A549 (cell line): ENCODE data around the gene SIK3. TPM values are rescaled to one million over a fixed set of nuclear protein-coding genes. Genes with fewer than 3 reads are reported as not detected.

ENCODE experiments used
- ATAC-seq, 2 experiments: fragments of 200-7000 bp in 1 of 2; fragments of >200 bp in 1 of 2; cut with Nextera tagmentation in 1 of 2; cut with Tn5 transposase in 1 of 2; 3 replicates each; pipeline versions ENCODE4 v1.8.0 to v1.9.1; 2018 to 2020; ENCODE audit warnings: mild to moderate bottlenecking in 1 of 2, moderate library complexity in 1 of 2
- CTCF ChIA-PET: fragments of 300-600 bp; sonication (Branson Sonifier 250); formaldehyde crosslinking; extraction: SDS; loops from one replicate; lab custom pipeline; 2021; ENCODE audit warnings: antibody characterized with exemption, inconsistent platforms; lab: Yijun Ruan, JAX
- POLR2A ChIA-PET: fragments of 350-600 bp; formaldehyde crosslinking; extraction: SDS; loops from one replicate; lab custom pipeline; 2021; ENCODE audit warnings: antibody characterized with exemption, inconsistent platforms; lab: Yijun Ruan, JAX
- DNase-seq, 2 experiments: peaks; one replicate each; pipeline versions ENCODE4 v3.0.0 to v3.0.0-alpha.2; 2011 to 2016; ENCODE audit warnings: low read depth in 1 of 2, low spot score in 1 of 2
- FAIRE-seq: peaks from 2 replicates; lab custom pipeline; 2011; peaks lifted over from hg19 to GRCh38; lab: Jason Lieb, UNC
- H3K27ac ChIP-seq, 2 experiments: fragments of >200 bp; sonication (Bioruptor Twin); formaldehyde crosslinking; 3 replicates each; pipeline ENCODE4 v1.5.1; 2016 to 2017
- H3K4me1 ChIP-seq: fragments of >200 bp; sonication (Bioruptor Twin); formaldehyde crosslinking; 3 replicates; pipeline ENCODE4 v1.6.1; 2016
- H3K4me2 ChIP-seq: fragments of >200 bp; sonication (Bioruptor Twin); formaldehyde crosslinking; 3 replicates; pipeline ENCODE4 v1.6.1; 2016
- H3K4me3 ChIP-seq: fragments of >200 bp; sonication (Bioruptor Twin); formaldehyde crosslinking; 3 replicates; pipeline ENCODE4 v1.5.1; 2016
- H3K9me3 ChIP-seq: fragments of >200 bp; sonication (Bioruptor Twin); formaldehyde crosslinking; 3 replicates; pipeline ENCODE4 v1.6.1; 2016
- CHD2 ChIP-seq: fragments of 150-350 bp; IDR thresholded peaks from 2 replicates; pipeline ENCODE4 v1.6.1; 2014; ENCODE audit warnings: low read length; ENCODE audit not compliant: partially characterized antibody
- CHD4 ChIP-seq: fragments of 200-600 bp; sonication (generic); IDR thresholded peaks from 2 replicates; pipeline ENCODE4 v1.6.1; 2016; ENCODE audit warnings: antibody characterized with exemption, mild to moderate bottlenecking, borderline replicate concordance
- CTCF ChIP-seq: fragments of >200 bp; sonication (Bioruptor Twin); formaldehyde crosslinking; IDR thresholded peaks from 3 replicates; pipeline ENCODE4 v1.5.1; 2016
- E2F6 ChIP-seq: IDR thresholded peaks from 2 replicates; pipeline ENCODE4 v1.6.1; 2012; ENCODE audit warnings: low read depth, borderline replicate concordance
- EHF ChIP-seq: fragments of 250-450 bp; sonication (Bioruptor Pico); IDR thresholded peaks from 2 replicates; pipeline ENCODE4 v1.5.0; 2020; ENCODE audit warnings: mild to moderate bottlenecking
- EHMT2 ChIP-seq: fragments of 200-600 bp; sonication (generic); IDR thresholded peaks from 2 replicates; pipeline ENCODE4 v1.6.1; 2016; ENCODE audit warnings: antibody characterized with exemption, low read depth, mild to moderate bottlenecking, moderate library complexity
- ESRRA ChIP-seq: fragments of 150-350 bp; IDR thresholded peaks from 2 replicates; pipeline ENCODE4 v1.6.1; 2014; ENCODE audit warnings: mild to moderate bottlenecking, low read length, borderline replicate concordance
- FOXS1 ChIP-seq: fragments of 250-450 bp; sonication (Bioruptor Pico); IDR thresholded peaks from 2 replicates; pipeline ENCODE4 v1.5.0; 2020; ENCODE audit warnings: mild to moderate bottlenecking, moderate library complexity
- GATA3 ChIP-seq: IDR thresholded peaks from 2 replicates; pipeline ENCODE4 v1.6.1; 2012; ENCODE audit warnings: borderline replicate concordance
- HEYL ChIP-seq: fragments of 250-450 bp; sonication (Bioruptor Pico); IDR thresholded peaks from 2 replicates; pipeline ENCODE4 v1.8.0; 2021; ENCODE audit warnings: mild to moderate bottlenecking, moderate library complexity
- JUNB ChIP-seq: fragments of >200 bp; sonication (Bioruptor Twin); formaldehyde crosslinking; IDR thresholded peaks from 2 replicates; pipeline ENCODE4 v1.6.1; 2016
- KDM5A ChIP-seq: fragments of 200-600 bp; sonication (generic); IDR thresholded peaks from 2 replicates; pipeline ENCODE4 v1.6.1; 2016; ENCODE audit warnings: antibody characterized with exemption, mild to moderate bottlenecking
- MAFK ChIP-seq: fragments of 450-650 bp; IDR thresholded peaks from 2 replicates; pipeline ENCODE4 v1.6.1; 2014; ENCODE audit not compliant: partially characterized antibody
- MYC ChIP-seq: IDR thresholded peaks from 2 replicates; pipeline ENCODE4 v1.6.1; 2012; ENCODE audit warnings: mild to moderate bottlenecking, inconsistent platforms, low read length, improper control_type of control experiment, borderline replicate concordance
- NR3C1 ChIP-seq: fragments of >200 bp; sonication (Bioruptor Twin); formaldehyde crosslinking; IDR thresholded peaks from 3 replicates; pipeline ENCODE4 v1.6.1; 2017
- PHF8 ChIP-seq: fragments of 200-600 bp; sonication (generic); IDR thresholded peaks from 2 replicates; pipeline ENCODE4 v1.6.1; 2016; ENCODE audit warnings: low read depth, mild to moderate bottlenecking, antibody characterized with exemption, moderate library complexity, borderline replicate concordance
- POLR2A ChIP-seq: IDR thresholded peaks from 2 replicates; pipeline ENCODE4 v1.6.1; 2012; ENCODE audit warnings: mild to moderate bottlenecking, low read length
- POLR2AphosphoS2 ChIP-seq: conservative IDR thresholded peaks from 2 replicates; pipeline ENCODE4 v1.6.1; 2012; ENCODE audit warnings: low read length, improper control_type of control experiment, inconsistent platforms
- RARB ChIP-seq: fragments of 250-450 bp; sonication (Bioruptor Pico); IDR thresholded peaks from 2 replicates; pipeline ENCODE4 v1.8.0; 2021; ENCODE audit warnings: mild to moderate bottlenecking, moderate library complexity
- SMC3 ChIP-seq: fragments of >200 bp; sonication (Bioruptor Twin); formaldehyde crosslinking; IDR thresholded peaks from 3 replicates; pipeline ENCODE4 v1.6.1; 2018; ENCODE audit warnings: inconsistent platforms
- SREBF2 ChIP-seq: fragments of 450-650 bp; IDR thresholded peaks from 2 replicates; pipeline ENCODE4 v1.6.1; 2014; ENCODE audit warnings: mild to moderate bottlenecking, moderate library complexity
- USF2 ChIP-seq: fragments of 450-650 bp; IDR thresholded peaks from 2 replicates; pipeline ENCODE4 v1.6.1; 2014; ENCODE audit warnings: antibody characterized with exemption
- ZNF302 ChIP-seq: fragments of 250-450 bp; sonication (Bioruptor Pico); IDR thresholded peaks from 2 replicates; pipeline ENCODE4 v1.9.0; 2021; ENCODE audit warnings: inconsistent platforms, mild to moderate bottlenecking, moderate library complexity
- ZSCAN20 ChIP-seq: fragments of 250-450 bp; sonication (Bioruptor Pico); IDR thresholded peaks from 2 replicates; pipeline ENCODE4 v1.8.0; 2022; ENCODE audit warnings: mild to moderate bottlenecking, moderate library complexity
- WGBS: methylation state at CpG from one replicate; pipeline ENCODE4 v1.1.6; 2017; ENCODE audit errors: missing lambda C conversion rate; 5-methylcytosine and 5-hydroxymethylcytosine counted together
- polyA plus RNA-seq, 4 experiments: library from polyadenylated mRNA; depleted of rRNA in 3 of 4; stranded (reverse); fragments of >200 nt; fragmentation: RNase III in 1 of 4; extraction: RNeasy Plus Mini Kit Qiagen cat#74134 plus additional on column Dnase treatment in 1 of 4; gene quantifications; 2 replicates in 3 of 4; 3 replicates in 1 of 4; pipeline ENCODE4 v1.2.3, GENCODE V29; 2011 to 2017
- TF ChIP-seq, protein P1 (sequence below): fragments of >200 bp; sonication (Bioruptor Twin); formaldehyde crosslinking; IDR thresholded peaks from 3 replicates; pipeline ENCODE4 v1.6.1; 2016
- TF ChIP-seq, protein P2 (sequence below): fragments of 200-600 bp; sonication (generic); IDR thresholded peaks from 2 replicates; pipeline ENCODE4 v1.6.1; 2016; ENCODE audit warnings: antibody characterized with exemption, mild to moderate bottlenecking, moderate library complexity

Gene SIK3
- polyA plus RNA-seq, 2 of the 4 experiments (the other 2 are of a cell fraction): 8.2 to 9.0 TPM

DNA sequence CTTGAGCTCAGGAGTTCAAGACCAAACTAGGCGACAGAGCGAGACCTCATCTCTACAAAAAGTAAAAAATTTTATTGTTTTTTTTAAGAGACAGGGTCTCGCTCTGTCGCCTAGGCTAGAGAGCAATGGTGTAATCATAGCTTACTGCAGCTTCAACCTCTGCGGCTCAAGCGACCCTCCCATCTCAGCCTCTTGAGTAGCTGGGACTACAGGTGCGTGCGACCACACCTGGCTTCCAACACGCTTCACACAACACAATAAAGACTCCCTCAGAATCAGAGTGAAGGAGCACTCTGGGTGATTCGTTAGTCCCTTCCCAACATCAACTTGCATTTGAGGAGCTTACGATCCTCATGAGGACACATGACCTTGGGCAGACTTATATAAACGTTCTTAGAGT, 181.3 kb downstream of the SIK3 start:
- H3K27ac ChIP-seq: no peak overlapping the region
- H3K4me3 ChIP-seq: no peak overlapping the region
- TF ChIP-seq POLR2A: no peak
- TF ChIP-seq KDM5A: no peak
- no peak for TF ChIP-seq SREBF2
- TF ChIP-seq EHF: no peak
- TF ChIP-seq FOXS1: no peak
- no peak for TF ChIP-seq MYC
- TF ChIP-seq, protein P1, sequence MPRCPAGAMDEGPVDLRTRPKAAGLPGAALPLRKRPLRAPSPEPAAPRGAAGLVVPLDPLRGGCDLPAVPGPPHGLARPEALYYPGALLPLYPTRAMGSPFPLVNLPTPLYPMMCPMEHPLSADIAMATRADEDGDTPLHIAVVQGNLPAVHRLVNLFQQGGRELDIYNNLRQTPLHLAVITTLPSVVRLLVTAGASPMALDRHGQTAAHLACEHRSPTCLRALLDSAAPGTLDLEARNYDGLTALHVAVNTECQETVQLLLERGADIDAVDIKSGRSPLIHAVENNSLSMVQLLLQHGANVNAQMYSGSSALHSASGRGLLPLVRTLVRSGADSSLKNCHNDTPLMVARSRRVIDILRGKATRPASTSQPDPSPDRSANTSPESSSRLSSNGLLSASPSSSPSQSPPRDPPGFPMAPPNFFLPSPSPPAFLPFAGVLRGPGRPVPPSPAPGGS: no peak
- no peak for TF ChIP-seq JUNB
- H3K9me3 ChIP-seq: no peaks in the 10 kb centered on the region
- no peak for ATAC-seq
- peaks cover 14% of the 10 kb centered on the region; the same call in 2 of the 3 replicates for H3K4me1 ChIP-seq
- DNase-seq: no peak
- H3K4me2 ChIP-seq: no peak overlapping the region
- ChIA-PET POLR2A (no interaction called here), CTCF (interaction anchor here (0.7 to 1.3 kb wide), 4 partner anchors 13 to 189 kb away, joined by 4 to 6 read pairs (median 4); no protein-coding TSS in a partner anchor)
- no peak for FAIRE-seq
- 94% methylated on average over 12 of the region's 12 CpGs for WGBS

DNA sequence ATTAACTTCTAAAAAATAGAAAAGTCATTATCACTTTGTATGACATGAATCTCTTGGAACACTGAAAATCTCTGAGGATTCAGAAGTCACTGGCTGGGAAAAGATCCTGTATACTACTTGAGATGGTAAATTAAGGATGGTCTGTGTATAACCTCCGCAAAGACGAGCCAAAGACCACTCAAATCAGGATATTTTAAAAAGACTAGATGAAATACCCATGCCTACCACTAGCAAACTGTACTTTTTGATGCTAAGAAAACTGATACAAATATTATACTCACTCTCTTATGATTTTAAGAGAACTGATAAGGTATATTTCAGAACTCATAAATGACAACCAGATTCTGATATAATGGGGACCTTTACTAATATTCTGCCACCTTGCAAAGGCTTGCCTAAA, 182.2 kb downstream of the SIK3 start:
- no peak for ATAC-seq
- CTCF ChIA-PET: interaction anchor here (1.3 kb wide), 1 partner anchor 183 kb away, joined by 4 read pairs; no protein-coding TSS in a partner anchor
- H3K4me3 ChIP-seq: no peak overlapping the region
- peaks cover 14% of the 10 kb centered on the region; the same call in 2 of the 3 replicates for H3K4me1 ChIP-seq
- FAIRE-seq: no peak
- 98% methylated on average over 2 of the region's 2 CpGs for WGBS
- POLR2A ChIA-PET: no interaction called here
- TF ChIP-seq, protein P2, sequence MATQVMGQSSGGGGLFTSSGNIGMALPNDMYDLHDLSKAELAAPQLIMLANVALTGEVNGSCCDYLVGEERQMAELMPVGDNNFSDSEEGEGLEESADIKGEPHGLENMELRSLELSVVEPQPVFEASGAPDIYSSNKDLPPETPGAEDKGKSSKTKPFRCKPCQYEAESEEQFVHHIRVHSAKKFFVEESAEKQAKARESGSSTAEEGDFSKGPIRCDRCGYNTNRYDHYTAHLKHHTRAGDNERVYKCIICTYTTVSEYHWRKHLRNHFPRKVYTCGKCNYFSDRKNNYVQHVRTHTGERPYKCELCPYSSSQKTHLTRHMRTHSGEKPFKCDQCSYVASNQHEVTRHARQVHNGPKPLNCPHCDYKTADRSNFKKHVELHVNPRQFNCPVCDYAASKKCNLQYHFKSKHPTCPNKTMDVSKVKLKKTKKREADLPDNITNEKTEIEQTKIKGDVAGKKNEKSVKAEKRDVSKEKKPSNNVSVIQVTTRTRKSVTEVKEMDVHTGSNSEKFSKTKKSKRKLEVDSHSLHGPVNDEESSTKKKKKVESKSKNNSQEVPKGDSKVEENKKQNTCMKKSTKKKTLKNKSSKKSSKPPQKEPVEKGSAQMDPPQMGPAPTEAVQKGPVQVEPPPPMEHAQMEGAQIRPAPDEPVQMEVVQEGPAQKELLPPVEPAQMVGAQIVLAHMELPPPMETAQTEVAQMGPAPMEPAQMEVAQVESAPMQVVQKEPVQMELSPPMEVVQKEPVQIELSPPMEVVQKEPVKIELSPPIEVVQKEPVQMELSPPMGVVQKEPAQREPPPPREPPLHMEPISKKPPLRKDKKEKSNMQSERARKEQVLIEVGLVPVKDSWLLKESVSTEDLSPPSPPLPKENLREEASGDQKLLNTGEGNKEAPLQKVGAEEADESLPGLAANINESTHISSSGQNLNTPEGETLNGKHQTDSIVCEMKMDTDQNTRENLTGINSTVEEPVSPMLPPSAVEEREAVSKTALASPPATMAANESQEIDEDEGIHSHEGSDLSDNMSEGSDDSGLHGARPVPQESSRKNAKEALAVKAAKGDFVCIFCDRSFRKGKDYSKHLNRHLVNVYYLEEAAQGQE: no peak
- TF ChIP-seq CHD4 (no peak), HEYL (CRISPR knock-in tag) (no peak), POLR2AphosphoS2 (no peak), MYC (no peak), ESRRA (no peak), EHMT2 (no peak), SMC3 (no peak), USF2 (no peak), RARB (no peak), ZSCAN20 (CRISPR knock-in tag) (no peak), CTCF (no peak), MAFK (no peak), E2F6 (no peak), JUNB (no peak), PHF8 (no peak), GATA3 (no peak), NR3C1 (no peak), CHD2 (no peak), ZNF302 (CRISPR knock-in tag) (no peak)
- TF ChIP-seq, all 56 proteins: peak for 0
- Histone ChIP-seq H3K27ac (no peak overlapping the region), H3K9me3 (no peaks in the 10 kb centered on the region), H3K4me2 (no peak overlapping the region)
- DNase-seq: no peak
